ENCODE data around the gene SLC1A1.

DNA sequence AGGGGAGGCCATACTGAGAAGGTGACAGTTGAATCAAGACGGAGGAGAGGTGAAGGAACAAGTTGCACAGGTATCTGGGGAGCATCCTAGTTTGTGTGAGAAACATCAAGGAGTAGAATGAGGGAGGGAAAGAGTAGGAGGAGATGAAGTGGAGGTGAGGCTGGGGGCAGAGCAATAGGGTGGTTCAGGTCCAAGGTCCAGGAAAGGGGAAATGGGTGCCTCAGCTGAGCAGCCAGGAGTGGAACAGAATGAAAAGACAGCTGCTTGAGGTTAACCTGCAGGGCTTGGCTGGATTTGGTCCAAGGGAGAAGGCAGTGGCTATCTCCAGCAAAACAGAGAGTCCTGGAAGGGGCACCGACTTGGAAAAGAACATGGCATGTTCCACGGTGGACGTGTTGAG is 5.3 kb downstream of the SLC1A1 start:
- TF ChIP-seq, protein P1, sequence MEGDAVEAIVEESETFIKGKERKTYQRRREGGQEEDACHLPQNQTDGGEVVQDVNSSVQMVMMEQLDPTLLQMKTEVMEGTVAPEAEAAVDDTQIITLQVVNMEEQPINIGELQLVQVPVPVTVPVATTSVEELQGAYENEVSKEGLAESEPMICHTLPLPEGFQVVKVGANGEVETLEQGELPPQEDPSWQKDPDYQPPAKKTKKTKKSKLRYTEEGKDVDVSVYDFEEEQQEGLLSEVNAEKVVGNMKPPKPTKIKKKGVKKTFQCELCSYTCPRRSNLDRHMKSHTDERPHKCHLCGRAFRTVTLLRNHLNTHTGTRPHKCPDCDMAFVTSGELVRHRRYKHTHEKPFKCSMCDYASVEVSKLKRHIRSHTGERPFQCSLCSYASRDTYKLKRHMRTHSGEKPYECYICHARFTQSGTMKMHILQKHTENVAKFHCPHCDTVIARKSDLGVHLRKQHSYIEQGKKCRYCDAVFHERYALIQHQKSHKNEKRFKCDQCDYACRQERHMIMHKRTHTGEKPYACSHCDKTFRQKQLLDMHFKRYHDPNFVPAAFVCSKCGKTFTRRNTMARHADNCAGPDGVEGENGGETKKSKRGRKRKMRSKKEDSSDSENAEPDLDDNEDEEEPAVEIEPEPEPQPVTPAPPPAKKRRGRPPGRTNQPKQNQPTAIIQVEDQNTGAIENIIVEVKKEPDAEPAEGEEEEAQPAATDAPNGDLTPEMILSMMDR (conservative IDR thresholded peaks at IDR 0.05) = no peak
- no peak for TF ChIP-seq ZFX (IDR thresholded peaks at IDR 0.05)
